ENCODE data around the gene VASN.

Gene VASN

DNA sequence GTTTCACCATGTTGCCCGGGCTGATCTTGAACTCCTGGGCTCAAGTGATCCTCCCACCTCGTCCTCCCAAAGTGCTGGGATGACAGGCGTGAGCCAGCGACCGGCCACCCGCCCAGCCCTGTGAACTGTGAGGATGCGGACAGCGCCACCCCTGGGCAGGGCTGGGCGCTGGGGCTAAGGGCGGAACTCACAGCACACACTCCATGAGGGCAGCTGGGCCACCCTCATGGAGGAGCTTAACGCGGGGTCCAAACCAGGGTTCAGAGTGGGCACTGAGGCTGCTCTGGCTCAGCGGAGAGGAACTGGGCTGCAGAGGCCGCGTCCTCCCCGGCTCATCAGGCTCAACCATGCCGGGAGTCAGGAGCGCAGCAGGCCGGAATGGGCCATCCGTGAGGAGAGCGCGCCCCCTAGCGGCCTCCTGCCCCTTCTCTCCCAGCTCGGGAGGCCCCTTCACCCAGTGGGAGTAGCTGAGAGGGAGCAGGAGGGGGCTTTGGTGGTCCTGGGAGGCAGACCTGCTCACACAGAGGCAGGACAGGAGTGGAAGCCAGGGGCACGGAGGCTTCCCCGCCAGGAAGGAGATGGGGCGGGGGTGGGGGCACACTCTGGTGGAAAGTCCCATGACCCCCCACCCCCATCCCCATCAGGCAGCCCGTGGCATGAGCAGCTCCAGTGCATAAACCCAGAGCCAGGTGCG is 30.9 kb downstream of the VASN start:
- DNase-seq (ENCODE audit: low read depth in 2 of 2), result peak; percentile 24 to 52

DNA sequence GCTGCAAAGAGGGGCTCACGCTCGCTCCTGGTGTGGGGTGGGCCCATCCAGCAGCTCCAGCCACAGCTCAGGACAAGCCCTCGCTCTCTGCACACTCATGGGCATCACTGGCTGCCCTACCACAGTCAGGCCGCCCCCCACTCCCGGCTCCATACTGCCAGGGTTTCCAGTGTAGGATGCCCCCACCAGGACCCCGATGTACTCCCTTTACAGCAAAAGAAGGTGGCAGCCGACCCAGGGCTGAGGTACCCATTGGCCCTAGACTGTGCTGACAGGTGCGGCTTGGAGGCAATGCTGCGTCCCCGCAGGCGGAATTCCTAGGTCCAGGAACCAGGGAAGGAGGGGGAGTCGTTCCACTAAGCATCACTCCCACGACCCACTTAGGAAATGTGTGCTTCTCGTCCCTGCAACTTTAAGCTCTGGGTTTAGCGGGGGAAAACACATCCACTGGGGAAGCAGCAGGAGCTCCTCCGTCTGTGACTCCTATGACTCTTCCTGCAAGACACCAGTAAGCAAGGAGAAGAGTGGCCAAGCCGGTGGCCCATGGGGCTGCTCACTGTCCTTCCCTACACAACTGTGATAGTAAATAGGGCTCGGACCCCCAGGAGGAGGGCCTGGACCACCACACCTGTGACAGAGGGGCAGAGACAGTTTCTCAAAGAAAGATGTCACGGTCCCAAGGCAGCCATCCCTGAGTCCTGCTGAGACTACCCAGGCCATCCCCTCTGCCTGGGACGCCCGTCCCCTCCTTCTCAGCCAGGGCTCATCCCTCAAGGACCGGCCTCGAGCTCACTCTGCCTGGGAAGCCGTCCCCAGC is 31.7 kb downstream of the VASN start:
- no peak for DNase-seq (ENCODE audit: low read depth in 2 of 2)

DNA sequence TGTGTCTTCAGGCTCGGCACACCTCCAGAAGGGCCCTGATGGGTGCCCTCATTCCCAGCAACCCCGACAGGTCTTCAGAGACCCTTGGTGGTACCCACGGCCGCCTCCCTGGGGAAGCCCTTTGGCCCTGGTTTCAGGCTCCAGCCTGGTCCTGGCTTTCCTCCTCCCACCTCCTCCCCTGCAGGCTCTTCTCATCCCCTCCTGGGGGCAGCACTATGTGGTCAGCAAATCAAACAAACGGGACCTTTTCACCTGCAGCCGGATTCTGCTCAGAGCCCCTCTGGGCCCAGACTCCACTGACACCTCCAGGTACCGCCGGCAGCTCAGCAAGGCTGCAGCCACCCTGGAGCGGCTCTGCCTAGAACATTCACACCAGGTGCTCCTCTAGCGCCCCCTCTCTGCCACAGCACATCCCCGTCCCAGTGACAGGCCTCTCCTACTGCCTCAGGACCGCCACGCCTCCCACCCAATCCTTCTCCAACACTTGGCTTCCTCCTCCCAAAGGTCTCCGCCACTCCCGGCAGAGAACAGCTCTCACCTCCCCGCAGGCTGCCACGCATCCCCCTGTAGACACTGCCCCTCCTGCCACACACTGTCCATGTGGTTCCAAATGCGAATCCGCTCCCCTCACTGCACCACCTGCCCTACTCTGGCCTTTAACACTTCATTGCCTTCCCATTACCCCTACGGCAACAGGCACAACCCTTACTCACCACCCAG is 32.8 kb downstream of the VASN start:
- DNase-seq (ENCODE audit: low read depth in 2 of 2), result no peak

DNA sequence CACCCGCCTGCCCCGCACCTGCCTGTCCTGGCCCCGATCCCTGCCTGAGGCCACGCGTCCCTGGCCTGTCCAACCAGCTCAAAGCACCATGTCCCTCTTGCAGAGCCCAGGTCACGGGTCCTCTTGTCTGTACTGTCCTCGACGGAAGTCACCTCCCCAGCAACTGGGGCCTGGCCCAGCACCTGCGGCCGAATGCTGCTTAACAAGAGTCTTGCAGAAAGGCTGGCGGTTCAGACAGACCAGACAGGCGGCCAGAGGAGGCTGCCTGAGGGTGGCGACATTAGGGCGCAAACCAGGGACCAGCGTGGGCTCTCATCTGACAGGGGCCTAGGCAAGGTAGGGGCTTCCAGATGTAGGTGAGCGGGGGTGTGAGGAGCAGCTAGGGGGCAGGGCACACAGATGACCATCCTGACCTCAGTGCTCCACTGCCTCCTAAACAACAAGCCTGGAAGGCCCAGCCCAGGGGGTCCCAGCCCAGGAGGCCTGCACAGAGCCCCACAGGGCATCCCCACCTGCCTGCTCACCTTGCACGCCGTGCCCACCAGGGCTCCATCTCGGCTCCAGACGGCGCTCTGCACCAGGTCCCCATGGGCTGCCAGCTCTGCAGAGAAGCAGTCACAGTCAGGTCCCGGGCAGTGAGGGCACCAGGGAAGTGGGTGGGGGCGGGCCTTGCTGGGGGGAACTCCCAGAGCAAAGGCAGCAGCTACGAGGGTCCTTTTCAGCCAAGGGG is 33.5 kb downstream of the VASN start:
- no peak for DNase-seq (ENCODE audit: low read depth in 2 of 2)

DNA sequence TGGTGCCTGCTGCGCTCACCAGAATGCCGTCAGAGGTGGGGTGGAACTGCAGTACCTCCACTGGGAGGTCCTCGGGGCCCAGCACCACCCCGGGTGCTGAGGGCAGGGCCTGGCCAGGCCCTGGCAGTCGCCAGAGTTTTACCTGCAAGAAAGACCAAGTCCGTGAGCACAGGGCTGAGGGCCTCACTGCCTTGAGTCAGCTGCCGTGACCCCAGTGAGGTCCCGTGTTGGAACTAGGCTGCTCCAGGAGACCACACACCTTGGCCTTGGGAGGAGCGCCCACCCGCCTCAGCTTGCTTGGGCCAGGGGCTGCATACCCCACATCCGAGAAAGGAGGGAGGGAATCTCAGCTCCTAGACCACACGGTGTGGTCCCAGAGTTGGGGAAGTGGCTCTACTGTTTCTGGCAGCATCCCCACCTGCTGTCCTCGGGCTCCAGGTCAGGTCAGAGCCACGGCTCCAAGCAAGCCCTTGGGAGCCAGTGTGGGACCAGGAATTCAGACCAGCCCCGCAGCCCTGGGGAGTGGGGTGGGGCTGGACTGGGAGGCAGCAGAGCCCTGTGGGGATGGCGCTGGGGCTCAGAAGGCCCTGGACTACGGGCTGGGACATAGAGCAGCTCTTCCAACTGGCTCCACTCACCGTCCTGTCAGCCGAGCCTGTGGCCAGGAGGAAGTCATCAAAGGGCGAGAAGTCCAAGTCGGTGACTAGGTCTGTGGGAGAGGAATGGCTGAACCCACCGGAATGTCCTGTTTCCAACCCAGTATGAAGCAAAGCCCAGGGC is 36.1 kb downstream of the VASN start:
- no peak for DNase-seq (ENCODE audit: low read depth in 2 of 2)

DNA sequence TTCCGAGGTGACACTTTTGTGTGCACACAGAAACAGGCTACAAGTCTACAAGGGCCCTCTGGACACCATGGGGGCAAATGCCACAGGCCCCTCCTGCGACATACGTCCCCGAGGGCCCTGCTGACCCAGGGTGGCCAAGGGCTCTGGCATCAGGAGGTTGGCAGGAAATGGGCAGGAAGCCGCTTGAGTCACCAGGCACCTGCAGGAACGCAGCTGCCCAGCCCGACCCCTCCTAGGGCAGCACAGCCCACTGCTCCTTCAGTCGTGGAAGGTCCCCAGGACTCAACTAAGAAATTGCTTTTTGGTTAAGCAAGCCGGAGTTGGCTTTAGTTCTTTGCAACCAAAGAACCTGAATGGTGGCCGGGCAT is 36.7 kb downstream of the VASN start:
- DNase-seq (ENCODE audit: low read depth in 2 of 2), result no peak

DNA sequence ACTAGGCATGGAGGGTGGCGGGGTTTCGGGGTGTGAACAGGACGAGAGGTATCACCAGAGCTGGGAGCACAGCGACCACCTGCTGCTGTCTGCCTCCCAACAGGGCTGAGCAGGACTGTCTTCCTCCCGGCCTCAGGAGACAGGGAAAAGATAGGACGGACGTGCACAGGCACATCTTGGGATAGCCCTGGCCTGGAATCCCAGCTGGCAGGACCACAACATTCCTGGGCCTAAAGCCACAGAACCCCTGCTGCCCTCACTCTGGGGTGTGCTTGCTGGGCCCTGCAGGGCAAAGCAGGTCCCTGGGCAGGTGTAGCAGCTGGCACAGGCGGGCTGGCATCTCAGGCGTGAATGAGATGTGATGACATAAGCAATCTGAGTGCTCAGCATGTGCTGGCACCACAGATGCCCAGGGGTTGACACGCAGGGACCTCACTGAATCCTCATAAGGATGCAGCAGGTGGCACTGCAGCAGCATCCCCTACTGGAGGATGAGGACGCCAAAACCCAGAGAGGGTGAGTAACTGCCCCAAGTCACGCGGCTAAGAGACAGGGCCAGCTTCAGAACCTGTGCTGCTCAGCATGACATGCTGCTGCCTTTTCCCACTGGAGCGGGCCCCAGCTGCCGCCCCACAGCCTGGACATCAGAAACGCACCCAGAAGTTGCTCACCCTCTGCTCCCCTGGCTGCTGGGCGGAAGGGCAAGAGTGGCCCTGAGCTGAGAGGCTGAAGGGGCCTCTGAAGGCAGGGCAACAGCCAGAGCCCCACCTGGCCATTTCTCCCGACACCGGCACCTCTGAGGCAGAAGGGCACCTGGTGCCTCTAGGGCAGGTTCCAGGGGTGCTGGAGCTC is 37.7 kb downstream of the VASN start:
- no peak for DNase-seq (ENCODE audit: low read depth in 2 of 2)

DNA sequence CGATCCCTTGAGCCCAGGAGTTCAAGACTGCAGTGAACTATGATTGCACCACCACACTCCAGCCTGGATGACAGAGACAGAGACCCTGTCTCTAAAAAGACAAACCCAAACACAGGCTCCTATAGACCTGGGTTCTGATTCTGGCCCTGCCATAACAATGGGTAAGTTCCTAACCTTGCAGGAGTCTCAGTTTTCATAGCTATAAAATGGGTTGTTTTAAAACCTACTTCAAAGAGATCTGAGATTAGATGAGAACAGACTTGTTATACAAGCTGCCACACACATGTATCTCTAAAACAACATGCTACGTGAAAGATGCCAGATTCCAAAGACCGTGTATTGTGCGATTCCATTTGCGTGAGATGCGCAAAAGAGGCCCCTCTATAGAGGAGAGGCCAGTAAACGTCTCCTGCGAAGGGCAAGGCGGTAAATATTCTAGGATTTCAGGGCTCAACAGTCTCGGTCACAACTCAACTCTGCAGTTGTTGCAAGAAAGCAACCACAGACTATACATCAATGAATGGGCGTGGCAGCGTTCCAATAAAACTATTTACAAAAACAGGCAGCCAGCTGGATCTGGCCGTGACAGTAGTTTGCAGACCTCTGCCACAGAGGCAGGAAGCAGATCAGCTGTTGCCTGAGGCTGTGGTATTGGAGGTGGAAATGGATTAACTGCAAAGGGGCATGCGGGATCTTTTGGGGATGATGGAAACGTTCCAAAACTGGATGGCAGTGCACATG is 38.9 kb downstream of the VASN start:
- no peak for DNase-seq (ENCODE audit: low read depth in 2 of 2)

DNA sequence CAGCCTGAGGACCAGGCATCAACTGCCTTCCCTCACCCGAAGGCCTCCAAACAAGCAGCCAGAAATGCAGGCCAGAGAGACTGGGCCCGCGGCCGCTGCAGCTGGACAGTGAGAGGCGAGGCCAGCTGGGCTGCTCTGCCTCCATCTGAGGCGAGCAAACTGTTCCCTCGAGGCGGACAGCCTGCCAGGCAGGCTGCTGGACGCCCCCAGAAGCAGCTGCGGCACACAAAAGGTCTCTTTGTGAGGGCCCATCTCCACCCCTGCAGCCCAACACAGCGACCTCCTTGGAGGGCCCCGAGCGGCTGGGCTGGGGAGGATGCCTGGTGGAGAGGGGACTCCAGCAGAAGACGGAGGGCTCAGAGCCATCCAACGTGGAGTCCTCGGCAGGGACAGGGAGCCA is 40.0 kb downstream of the VASN start:
- no peak for DNase-seq (ENCODE audit: low read depth in 2 of 2)

DNA sequence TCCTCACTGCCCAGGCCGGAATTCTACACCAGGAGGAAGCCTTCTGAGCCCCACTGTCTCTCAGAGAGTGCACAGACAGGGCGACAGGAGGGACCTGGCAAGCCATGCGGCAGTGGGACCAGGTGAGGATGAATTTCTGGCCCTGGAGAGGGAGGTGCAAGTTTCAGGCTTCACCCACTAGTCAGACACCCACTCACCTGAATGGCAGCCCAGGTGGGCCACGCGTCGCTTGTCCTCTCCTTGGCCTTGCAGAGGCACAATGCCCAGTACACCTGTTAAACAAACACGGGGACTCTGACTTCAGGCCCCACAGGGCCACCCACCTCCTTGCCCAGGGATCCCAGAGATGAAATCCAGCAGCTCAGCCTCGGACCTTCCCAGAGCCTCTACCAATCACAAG is 40.5 kb downstream of the VASN start:
- no peak for DNase-seq (ENCODE audit: low read depth in 2 of 2)

DNA sequence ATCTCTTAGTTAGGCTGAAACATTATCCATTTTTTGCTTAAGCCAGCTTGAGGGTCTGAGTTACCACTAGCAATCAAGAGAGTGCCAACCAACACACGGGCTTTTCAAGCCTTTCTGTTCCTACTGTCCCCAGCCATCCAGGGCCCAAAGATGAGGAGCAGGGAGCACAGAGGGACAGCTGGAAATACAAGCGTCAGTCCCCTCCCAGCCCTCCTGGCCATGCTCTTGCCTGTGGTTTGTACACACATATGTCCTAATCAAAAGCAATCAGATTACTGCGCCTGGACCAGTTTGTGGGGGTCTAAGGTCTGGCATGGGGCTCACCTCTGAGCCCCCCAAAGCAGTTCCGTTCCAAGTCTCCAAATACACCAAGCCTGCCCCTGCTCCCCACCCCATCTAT is 41.2 kb downstream of the VASN start:
- DNase-seq (ENCODE audit: low read depth in 2 of 2), result no peak

DNA sequence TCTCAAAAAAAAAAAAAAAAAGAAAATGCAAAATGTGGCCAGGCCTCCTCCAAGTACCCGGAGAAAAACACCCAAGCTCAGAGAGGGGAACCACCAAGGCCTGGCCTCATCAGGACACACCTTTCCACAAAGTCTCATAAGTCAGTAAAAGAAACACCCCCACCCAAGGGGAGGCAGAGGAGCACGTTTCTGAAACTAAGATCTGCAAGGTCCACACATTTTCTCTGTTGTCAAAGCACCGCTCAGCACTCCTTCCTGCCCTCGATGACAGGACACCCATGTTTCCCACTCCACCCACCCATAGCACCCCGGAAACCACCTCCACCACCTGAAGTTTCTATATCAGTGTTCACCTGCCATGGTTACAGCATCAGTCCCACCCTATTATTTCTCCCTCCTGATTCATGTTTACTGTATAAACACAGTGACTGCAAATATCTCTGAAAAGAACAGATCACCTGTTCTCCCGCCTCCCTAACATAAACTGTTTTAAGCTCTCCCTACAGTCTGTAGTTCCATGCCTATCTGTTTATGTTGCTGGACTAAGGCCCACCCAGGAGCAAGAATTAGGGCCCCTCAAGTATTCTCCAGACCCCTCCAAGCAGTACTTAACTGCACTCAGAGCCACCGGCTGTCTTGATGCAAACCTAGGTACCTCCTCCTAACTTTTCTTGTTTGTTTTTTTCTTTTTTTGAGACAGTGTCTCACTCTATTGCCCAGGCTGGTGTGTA is 42.7 kb downstream of the VASN start:
- peak; percentile 68 to 84 for DNase-seq (ENCODE audit: low read depth in 2 of 2)

DNA sequence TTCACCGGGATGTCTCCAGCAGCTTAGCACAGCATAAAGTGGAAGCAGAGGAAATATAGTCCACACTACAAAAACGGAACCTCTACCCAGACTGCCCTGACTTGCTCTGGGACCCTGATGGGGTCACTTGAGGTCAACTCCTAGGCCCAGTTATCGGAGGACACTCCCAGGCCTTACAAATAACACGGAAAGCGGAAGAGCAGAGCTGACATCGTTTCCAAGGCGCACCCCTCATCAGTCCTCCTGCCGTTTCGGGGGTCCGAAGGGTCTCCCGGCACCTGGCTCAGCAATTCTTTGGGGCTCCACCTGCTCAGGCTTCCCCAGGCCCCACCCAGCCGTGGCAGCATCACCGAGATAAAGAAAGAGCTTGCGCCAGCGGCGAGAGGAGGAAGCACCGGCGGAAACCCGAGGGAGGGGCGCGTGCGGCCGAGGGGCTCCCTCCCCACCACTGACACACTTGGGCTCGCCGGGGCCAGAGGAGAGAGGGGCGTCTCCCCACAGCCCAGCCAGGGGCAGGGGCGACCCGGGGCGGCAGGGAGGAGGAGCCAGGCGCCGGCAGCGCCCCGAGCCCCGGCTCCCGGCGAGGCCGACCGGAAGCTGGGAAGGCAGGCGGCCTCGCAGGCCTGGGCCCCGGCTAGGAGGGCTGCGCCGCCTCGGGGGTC is 44.0 kb downstream of the VASN start:
- peak in 1 of 2 donors; percentile 46 for DNase-seq (ENCODE audit: low read depth in 2 of 2)

DNA sequence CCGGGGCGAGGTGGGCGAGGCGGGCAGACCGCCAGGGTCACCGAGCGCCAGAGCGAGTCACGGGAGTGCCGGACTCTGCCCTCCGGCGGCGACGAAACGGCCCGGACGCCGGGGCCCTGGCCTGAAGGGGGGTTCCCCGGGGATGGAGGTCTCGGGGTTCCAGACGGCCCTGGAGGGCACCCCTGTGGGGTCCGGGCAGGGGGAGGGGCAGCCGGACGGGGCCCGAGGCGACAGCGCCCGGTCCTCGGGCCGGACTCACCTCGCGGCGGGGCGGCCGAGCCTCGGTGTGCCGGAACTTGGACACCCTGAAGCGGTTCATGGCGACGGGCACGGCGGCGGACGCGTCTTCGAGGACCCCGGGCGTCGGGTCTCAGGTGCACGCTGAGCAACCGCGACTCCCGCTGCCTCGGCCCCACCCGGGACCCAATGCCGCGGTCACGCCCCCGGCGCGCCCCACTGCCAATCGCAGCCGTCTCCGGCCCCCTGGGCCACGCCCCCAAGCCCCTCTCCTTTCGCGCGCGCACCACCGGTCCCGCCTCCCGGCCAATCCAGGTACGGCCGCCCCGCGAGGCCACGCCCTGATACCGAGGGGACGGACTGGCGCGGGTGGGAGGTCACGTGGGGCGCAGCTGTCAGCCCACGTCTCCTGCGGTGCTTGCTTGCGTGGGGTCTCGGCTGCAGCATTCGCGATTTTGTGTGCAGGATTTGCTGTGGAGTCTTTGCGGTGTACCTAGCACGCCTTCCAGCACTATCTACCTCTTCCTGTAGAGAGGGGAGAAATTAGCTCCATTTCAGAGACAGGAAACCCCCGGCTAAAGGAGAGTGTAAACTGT is 44.8 kb downstream of the VASN start, which contains the start of gene CORO7:
Gene CORO7 (minus strand): TSS at position 397 of the 833 bp plus-strand sequence. CDS start 78 bp downstream, at position 319.
- DNase-seq (ENCODE audit: low read depth in 2 of 2), result peak; percentile 97 to 99

DNA sequence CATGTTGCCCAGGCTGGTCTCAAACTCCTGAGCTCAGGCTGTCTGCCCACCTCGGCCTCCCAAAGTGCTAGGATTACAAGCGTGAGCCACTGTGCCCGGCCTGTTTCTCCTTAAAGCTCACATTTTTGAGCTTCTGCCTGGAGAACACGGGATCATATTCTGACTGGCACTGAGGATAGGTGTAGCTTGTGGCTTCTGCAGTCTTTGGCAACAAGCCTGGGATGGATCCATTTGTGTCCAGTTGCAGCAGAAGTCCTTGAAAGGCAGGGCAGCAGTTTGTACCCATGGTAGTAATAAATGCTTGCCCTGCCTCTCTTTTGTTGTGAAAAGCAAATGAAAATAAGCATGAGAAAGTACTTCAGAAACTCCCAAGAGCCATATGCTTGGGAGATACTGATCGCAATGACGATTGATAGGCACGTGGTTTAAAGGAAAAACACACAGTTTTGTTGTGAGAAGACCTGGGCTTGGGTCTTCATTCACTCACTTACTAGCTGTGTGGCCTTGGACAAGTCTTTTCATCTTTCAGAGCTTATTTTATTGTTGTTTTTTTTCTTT is 47.8 kb downstream of the VASN start:
- no peak for DNase-seq (ENCODE audit: low read depth in 2 of 2)

DNA sequence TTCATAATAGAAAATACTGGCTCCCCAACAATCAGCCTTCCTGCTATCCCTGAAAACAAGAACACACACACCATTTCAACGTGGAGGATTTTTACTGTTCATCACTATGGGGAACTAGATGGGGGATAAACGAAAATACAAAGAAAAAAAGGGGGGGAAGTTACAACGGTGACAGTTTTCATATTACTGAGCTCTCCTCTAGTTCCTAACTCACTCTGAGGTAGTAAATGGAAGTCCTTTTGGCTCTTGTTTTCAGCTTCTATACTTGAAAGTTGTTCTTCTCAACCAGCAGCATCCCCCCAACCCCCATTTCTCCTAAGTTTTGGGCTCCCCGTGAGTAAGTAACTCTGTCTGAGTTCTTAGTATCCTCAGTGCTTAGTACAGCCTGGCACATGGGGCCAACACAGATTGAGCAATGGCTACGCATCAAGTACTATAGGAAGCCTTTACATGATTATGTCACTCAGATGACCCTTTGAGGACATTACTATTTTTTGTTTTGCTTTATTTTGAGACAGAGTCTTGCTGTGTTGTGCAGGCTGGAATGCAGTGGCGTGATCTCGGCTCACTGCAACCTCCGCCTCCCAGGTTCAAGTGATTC is 49.0 kb downstream of the VASN start:
- no peak for DNase-seq (ENCODE audit: low read depth in 2 of 2)
